Chondrocyte (in vitro differentiated cells): ENCODE results near the gene RS1. TPM values are rescaled to one million over a fixed set of nuclear protein-coding genes. Genes with fewer than 3 reads are reported as not detected.

Experiments used
- DNase-seq: peaks from one replicate; pipeline ENCODE4 v3.0.0; 2021; ENCODE audit warnings: mixed read lengths, low spot score
- H3K27ac Mint-ChIP-seq: one replicate; pipeline ENCODE4 v1.8.0; 2021; ENCODE audit warnings: mild to moderate bottlenecking, moderate library complexity, mixed read lengths; ENCODE audit not compliant: unreplicated experiment
- H3K27me3 Mint-ChIP-seq: 2 replicates; pipeline ENCODE4 v1.8.0; 2021; ENCODE audit warnings: low read depth, mixed read lengths
- H3K36me3 Mint-ChIP-seq: 2 replicates; pipeline ENCODE4 v1.8.0; 2021; ENCODE audit warnings: low read depth, mixed read lengths
- H3K4me1 Mint-ChIP-seq: 2 replicates; pipeline ENCODE4 v1.8.0; 2021; ENCODE audit warnings: low read depth, mild to moderate bottlenecking, mixed read lengths
- H3K4me3 Mint-ChIP-seq: one replicate; pipeline ENCODE4 v1.8.0; 2021; ENCODE audit warnings: mild to moderate bottlenecking, moderate library complexity, mixed read lengths; ENCODE audit not compliant: unreplicated experiment
- H3K9me3 Mint-ChIP-seq: 2 replicates; pipeline ENCODE4 v1.8.0; 2021; ENCODE audit warnings: low read depth, mixed read lengths
- total RNA-seq: library from RNA; stranded (reverse); gene quantifications from 3 replicates; pipeline ENCODE4 v1.2.1, GENCODE V29; 2021
- TF ChIP-seq, protein P1 (sequence below): fragments of 200-600 bp; sonication (generic); IDR thresholded peaks from 2 replicates; pipeline ENCODE4 v1.5.0; 2021; ENCODE audit warnings: antibody characterized with exemption, mild to moderate bottlenecking, moderate library complexity

RS1 gene
- total RNA-seq, 1 donor from 2014 or later: not detected

DNA sequence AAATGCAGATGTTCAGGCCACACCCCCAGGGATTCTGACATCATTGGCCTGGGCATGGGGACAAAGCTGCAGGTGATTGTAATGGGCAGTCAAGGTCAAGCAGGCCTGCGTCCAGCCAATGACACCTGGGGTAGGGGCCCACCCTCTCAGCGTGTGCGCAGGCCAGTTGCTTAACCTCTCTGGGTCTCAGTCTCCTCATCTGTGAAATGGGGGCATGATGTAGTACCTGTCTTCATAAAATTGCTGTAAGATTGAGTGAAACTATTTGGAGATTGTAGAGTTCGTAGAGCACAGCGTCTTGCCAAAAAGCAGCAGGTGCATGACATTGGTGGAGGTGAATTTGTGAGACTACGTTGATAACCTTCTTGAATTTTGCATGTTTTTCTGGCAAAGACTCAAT lies 21.2 kb downstream of the RS1 start:
- H3K27me3 Mint-ChIP-seq: no peaks in the 10 kb centered on the region
- DNase-seq: no peak
- no peak overlapping the region for H3K27ac Mint-ChIP-seq
- TF ChIP-seq, protein P1, sequence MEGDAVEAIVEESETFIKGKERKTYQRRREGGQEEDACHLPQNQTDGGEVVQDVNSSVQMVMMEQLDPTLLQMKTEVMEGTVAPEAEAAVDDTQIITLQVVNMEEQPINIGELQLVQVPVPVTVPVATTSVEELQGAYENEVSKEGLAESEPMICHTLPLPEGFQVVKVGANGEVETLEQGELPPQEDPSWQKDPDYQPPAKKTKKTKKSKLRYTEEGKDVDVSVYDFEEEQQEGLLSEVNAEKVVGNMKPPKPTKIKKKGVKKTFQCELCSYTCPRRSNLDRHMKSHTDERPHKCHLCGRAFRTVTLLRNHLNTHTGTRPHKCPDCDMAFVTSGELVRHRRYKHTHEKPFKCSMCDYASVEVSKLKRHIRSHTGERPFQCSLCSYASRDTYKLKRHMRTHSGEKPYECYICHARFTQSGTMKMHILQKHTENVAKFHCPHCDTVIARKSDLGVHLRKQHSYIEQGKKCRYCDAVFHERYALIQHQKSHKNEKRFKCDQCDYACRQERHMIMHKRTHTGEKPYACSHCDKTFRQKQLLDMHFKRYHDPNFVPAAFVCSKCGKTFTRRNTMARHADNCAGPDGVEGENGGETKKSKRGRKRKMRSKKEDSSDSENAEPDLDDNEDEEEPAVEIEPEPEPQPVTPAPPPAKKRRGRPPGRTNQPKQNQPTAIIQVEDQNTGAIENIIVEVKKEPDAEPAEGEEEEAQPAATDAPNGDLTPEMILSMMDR: no peak
- no peak overlapping the region for H3K4me3 Mint-ChIP-seq
- H3K36me3 Mint-ChIP-seq: peaks cover 2% of the 10 kb centered on the region
- H3K4me1 Mint-ChIP-seq: peaks cover 13% of the 10 kb centered on the region
- H3K9me3 Mint-ChIP-seq: peaks cover 2% of the 10 kb centered on the region

DNA sequence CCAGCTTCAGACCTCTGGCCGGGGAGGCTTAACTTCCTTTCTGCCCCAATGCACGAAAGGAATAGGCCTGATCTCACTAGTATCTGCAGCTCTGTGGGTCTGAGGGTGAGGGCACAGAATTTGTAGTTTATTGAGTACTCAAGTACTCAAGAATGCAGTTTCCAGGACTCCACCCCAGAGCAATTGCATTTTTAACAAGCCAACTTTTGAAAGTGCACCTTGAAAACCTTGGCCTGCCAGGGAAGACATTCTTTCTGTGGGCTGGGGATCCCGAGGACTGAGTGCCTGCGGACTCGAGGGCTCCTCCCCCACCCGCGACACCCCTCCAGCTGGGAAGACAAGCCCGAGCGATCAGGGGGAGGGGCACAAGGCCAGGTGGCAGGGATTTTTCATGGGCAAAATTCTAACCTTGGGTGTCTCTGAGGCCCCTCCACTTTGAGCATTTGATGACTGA lies 22.4 kb downstream of the RS1 start:
- TF ChIP-seq, protein P1: no peak

DNA sequence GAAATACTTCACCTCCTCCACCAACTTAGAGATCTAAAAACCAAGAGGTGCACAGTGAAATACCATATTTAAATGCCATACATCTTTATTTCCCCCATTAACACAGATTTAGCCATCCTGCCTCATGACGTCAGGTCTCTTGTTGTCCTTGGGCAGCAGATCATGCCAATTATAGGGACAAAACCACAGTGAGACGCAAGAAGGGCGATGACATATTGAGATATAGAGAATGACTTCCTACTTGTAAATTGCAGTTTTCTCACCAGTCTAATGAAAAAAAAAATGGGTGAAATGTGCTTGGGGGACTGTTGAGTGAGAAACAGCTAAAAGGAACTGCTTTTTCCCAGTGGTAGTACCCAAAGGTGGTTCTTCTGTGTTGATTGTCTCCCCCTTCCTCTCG lies 24.3 kb downstream of the RS1 start:
- peaks cover 10% of the 10 kb centered on the region for H3K4me1 Mint-ChIP-seq
- H3K9me3 Mint-ChIP-seq: peaks cover 12% of the 10 kb centered on the region
- H3K27me3 Mint-ChIP-seq: no peaks in the 10 kb centered on the region
- no peak overlapping the region for H3K4me3 Mint-ChIP-seq
- TF ChIP-seq, protein P1: no peak
- H3K27ac Mint-ChIP-seq: no peak overlapping the region
- no peak for DNase-seq
- peaks cover 2% of the 10 kb centered on the region for H3K36me3 Mint-ChIP-seq

More for the DNA sequence above, 22.4 kb downstream of the RS1 start:
- Mint-ChIP-seq H3K4me3 (no peak overlapping the region), H3K9me3 (peaks cover 10% of the 10 kb centered on the region), H3K27ac (no peak overlapping the region), H3K27me3 (no peaks in the 10 kb centered on the region), H3K36me3 (peaks cover 2% of the 10 kb centered on the region), H3K4me1 (peaks cover 10% of the 10 kb centered on the region)
- DNase-seq: no peak

DNA sequence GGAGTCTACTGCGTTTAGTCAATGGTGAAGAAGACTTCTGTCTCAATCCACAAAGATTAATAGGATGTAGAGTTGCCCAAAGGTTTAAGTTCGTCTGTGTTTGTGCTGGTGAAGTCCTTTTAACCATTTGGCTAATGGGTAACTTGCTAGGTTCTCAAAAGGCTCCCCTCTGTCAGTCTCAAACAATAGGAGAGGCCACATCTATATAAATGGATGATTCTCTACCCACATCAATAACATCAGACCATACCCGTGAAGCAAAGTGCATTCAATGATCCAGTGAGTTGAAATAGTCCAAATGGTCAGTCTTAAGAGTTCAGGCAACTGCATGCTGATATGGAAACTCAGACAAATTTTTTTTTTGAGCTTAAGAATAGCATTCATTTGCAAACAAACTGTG lies 28.1 kb downstream of the RS1 start:
- Mint-ChIP-seq H3K36me3 (peaks cover 2% of the 10 kb centered on the region), H3K4me3 (no peak overlapping the region), H3K27me3 (no peaks in the 10 kb centered on the region), H3K9me3 (peaks cover 24% of the 10 kb centered on the region), H3K27ac (no peak overlapping the region), H3K4me1 (no peaks in the 10 kb centered on the region)
- DNase-seq: no peak
- TF ChIP-seq, protein P1: no peak

DNA sequence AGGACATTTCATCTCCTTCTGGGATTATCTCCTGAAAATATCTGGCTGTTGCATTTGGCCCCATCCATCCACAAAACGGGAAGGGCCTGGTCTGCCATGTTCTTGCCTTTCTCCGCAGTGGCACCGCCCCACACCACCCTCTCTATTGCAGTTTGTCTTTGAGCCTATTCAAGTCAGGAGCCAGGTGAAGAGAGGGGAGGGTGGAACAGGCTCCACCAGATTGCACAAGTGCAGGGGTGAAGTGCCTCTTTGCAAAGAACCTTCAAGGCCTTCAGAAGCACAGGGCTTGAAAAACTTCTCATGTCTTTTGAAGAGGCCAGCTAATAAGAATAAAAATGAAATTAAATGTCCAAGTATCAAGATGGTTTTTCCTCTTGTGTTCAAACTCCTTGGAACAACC lies 28.7 kb downstream of the RS1 start:
- DNase-seq: no peak
- H3K9me3 Mint-ChIP-seq: peaks cover 28% of the 10 kb centered on the region
- TF ChIP-seq, protein P1: no peak
- no peaks in the 10 kb centered on the region for H3K4me1 Mint-ChIP-seq
- H3K27ac Mint-ChIP-seq: no peak overlapping the region
- no peak overlapping the region for H3K4me3 Mint-ChIP-seq
- H3K36me3 Mint-ChIP-seq: peaks cover 2% of the 10 kb centered on the region
- no peaks in the 10 kb centered on the region for H3K27me3 Mint-ChIP-seq
